HG03159 (cell line): ENCODE data around the gene BTN2A1.

ENCODE experiments used
- ATAC-seq: cut with Tn5 transposase; IDR thresholded peaks from one replicate; pipeline ENCODE4 v1.9.1; 2021; ENCODE audit warnings: mild to moderate bottlenecking, moderate library complexity; ENCODE audit not compliant: unreplicated experiment

The BTN2A1 gene

DNA sequence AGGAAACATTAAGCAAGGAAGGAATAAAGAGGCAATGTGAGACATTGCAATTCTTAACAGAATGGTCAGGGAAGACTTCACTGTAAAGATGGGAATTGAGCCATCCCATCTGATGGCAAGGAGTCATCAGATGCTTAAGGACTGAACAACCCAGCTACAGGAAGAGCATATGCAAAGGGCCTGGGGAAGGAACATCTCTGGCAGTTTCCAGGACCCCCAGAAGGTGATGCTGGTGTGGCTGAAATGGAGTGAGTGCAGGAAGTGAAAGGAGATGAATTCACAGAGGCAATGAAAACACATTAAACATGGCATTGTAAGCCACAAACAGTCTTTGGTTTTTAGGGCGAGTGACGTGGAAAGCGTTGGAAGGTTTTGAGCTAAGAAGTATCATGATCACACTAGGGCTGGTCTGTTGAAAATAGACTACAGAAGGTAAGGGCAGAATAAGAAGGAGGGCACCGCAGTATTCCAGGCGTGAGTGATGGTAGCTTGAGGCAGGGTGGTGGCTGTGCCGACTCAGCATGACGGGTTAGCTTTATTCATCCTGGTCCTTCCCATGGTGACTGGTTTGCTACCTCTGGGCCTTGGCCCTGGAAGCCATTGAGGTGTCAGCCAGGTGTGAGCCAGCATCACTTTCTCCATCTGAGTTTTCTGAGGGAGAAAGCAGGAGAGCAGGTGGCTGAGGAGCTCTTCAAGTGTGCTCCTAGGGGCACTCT, 6.8 kb downstream of the BTN2A1 start:
- ATAC-seq, result no peak

DNA sequence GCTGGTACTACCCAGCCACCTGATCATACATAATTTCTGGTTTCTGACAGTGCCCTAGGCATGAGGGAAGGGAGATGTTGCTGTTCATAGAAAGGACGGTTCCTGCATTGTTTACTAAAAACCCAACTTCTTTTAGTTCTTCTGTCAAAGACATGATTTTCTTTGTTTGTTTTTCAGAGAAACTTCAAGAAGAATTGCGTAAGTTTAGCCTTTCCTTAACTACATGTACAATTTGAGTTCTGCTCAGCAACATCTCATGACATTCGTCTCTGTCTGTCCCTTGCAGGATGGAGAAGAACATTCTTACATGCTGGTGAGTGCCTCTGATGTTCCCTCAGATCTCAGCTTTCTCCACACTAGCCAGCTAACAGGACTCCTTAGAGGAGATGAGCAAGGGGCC, 8.0 kb downstream of the BTN2A1 start:
- no peak for ATAC-seq

DNA sequence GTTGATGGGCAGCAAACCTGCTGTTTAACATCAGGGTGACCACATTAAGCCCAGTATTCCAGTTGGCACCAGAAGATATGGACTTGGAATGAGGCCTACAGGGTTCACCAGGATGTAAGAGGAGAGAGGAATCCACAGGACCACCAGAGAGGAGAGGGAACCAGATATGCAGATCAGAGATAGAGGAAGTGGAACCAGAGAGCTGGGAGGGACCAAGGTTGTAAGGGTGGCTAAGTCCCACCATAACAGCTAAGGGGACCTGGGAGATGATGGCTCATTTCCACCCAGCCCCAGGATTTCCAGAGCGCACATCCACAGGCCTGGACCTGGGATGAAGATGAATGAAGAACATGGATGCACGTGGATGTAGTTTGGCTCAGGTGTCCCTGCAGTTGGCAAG, 11.1 kb downstream of the BTN2A1 start:
- no peak for ATAC-seq

DNA sequence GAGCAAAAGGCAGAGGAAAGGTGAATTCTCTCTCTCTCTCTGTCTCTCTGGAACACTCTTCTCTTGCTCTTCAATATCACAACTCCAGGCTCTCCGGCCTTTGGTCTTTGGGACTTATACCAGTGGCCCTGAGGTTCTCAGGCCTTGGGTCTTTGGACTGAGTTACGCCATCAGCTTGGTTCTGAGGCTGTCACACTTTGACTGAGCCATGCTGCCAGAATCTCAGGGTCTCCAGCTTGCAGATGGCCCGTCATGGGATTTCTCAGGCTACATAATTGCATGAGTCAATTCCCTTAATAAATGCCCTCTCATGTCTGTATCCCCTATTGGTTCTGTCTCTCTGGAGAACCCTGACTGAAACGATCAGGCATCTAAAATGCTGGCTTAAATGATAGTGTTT, 12.9 kb downstream of the BTN2A1 start:
- no peak for ATAC-seq

DNA sequence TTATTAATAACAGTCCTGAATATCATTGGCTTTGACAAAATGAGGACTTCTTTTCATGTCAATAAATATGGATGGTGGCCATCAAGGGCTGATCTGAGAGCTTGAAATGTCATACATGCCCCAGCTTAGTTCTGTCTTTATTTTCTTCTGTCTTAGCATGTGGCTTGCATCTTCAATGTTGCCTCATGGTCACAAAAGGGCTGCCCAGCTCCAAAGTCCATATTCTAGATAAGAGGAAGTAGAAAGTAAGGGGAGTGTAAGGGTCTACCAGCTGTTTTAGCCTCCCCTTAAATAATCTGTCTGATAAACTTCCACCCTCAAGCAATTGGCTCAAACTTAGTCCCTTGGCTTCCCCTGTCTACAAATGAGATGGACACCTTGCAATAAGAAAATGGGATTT, 14.2 kb downstream of the BTN2A1 start:
- ATAC-seq, result no peak

DNA sequence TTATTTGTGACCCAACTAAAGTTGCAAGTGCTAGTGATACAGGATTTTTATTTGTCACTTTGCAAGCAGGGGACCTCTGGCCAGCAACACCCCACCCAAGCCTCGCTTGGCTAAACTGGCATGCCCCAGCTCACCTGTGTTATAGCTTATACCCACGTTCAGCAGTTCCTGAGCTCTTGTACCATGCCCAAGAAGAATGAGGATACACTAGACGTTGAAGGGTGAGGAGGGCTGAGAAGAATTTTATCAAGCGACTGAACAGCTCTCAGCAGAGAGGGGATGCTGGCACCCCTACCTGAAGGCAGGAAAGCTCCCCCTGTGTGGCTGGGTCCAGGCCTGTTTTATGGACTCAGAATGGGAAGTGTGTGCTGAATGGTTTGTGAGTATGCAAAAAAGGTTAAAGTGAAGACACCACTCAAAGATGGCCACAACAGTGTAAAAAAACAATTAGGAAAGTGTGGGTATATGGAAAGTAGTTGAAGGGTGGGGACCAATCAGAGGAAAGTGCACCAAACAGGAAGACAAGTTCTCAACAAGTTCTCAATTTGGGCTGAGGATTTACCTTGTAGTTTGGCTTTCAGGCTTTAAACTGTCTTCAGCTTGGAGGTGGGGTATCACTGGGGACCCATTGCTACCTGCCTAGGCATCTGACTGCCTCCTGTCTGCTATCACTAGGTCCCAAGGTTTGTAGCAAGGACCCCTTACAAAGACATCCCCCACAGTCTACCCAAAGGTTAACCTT, 15.0 kb downstream of the BTN2A1 start:
- ATAC-seq, result no peak

DNA sequence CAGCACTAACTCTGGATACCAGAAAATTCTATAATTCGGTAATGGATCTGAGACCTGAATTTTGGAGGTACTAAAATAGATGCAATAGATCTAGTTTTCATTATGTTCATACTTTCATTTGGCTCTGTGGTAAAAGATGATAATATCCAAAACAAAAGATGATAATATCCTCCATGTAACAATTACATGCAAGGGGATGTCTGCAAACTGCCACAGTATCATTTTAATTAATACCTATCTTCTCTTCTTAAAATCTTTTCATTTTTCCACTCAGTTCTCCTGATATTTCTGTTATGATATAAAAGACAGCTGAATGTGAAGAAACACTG, 15.6 kb downstream of the BTN2A1 start:
- ATAC-seq, result no peak

DNA sequence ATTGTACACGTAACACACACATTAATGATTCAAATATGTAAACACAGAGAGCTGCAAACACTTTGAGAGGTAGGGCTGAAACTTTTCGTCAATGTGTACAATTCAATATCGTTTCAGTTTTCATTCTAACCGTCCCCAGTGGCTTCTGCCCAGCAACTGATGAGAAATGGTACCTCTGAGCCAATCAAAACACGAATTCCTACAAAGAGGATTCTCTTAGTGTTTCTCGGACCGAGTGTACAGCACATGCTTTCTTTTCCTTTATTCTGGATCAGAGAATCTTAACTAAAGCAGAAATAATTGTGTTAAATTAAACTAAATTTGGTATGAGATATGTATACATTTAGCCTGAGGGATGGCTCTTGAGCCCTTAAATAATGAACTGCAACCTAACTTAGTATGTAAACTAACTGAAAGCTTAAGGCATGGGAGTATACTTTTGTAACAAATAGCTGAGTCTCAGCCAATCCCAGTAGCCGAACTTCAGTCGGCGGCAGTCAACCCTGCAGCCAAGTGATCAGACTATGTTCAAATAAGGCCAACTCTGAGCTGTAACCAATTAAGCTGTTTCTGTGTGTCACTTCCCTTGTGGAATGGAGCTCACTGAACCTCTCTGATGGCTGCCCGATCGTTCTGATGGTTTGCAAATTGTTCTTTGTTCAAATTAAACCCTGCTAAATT, 16.1 kb downstream of the BTN2A1 start:
- ATAC-seq, result peak; percentile 91

DNA sequence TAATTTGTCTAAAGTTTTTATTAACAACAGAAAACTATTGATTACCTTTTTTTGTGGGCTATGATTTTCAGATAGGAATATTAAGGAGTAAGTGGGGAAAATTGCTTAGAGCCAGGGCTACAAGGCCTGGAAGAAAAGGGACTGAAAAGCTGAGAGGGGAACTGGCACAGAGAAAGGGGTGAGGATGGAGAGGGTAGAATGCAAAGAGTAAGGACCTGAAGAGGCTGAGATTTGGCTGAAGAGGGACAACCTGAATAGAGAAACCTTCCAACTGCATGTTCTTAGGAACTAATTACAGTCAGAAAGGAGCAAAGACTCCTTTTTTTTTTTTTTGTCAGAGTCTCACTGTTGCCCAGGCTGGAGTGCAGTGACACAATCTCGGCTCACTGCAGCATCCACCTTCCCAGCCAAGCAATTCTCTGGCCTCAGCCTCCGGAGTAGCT, 16.7 kb downstream of the BTN2A1 start:
- no peak for ATAC-seq

DNA sequence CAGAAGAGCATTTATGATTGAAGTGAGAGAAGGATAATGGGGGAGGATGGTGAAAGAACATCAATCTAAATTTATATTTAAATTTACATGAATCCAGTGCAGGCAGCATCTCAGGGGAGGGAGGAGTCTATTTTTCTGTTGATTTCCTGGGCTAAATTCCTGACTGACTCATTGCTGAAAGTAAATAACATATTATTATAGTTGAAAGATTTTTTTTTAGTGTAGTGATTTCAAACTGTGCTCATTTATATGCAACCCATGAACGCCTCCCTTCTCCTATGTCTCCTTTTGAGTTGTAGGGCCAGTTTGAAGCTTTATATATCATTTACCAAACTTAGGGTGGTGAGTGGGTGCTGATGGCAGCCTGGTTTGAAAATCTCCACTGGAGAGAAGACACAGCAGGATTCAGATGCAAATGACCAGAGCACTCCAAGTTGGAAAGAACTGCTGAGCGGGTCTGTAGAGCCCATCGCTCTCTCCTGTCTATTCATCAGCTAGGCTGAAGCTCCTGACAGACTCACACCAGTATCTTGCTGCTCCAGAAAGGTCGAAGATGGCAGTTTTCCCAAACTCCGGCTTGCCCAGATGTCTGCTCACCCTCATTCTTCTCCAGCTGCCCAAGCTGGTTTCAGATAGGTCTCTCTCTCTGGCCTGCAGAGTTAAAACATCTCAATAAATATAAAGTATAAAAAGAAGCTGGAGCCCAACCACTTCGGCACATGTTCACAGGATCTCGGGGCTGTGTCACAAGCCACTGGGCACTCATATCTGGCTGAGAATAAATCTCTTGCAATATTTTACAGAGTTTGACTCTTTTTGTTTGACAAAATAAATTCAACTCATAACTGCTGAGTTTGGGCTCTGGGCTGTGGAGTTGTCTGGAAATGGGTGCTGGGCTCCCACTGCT, 18.3 kb downstream of the BTN2A1 start:
- ATAC-seq, result no peak

DNA sequence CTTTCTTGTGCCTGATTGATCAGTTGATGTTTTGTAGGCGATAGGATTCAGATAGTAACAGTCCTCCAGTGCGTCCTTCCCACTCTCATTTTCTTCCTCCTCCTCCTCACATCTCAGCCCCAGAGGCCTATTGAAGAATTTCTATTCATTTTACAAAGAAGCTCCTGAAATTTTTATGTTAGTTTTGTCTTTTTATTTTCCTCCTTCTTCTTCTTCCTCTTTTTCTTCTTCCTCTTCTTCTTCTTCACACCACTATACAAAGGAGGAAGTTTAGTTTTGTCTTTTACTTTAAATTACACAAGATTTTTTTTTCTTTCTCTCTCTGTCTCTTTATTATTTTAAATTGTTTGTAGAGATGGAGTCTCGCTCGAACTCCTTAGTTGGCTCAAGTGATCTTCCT, 19.1 kb downstream of the BTN2A1 start:
- ATAC-seq, result no peak

DNA sequence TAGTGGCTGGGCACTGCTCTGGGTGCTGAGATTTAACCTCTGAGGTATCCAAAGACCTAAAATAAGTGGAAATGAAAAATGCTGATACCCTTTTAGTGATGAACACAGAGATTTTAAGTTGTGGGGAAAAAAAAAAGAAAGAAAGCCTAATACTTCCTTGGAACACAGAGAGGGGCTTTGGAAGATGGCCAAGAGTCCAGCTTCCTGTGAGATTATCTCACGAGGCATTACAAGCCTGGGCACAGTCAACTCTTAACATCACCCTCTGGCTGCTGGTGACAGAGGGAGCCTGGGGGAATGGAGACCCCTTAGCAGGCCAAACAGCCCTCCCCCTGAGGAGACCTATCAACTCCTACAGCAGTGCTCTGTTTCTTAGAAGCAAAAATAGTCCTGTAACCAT, 19.7 kb downstream of the BTN2A1 start:
- no peak for ATAC-seq

DNA sequence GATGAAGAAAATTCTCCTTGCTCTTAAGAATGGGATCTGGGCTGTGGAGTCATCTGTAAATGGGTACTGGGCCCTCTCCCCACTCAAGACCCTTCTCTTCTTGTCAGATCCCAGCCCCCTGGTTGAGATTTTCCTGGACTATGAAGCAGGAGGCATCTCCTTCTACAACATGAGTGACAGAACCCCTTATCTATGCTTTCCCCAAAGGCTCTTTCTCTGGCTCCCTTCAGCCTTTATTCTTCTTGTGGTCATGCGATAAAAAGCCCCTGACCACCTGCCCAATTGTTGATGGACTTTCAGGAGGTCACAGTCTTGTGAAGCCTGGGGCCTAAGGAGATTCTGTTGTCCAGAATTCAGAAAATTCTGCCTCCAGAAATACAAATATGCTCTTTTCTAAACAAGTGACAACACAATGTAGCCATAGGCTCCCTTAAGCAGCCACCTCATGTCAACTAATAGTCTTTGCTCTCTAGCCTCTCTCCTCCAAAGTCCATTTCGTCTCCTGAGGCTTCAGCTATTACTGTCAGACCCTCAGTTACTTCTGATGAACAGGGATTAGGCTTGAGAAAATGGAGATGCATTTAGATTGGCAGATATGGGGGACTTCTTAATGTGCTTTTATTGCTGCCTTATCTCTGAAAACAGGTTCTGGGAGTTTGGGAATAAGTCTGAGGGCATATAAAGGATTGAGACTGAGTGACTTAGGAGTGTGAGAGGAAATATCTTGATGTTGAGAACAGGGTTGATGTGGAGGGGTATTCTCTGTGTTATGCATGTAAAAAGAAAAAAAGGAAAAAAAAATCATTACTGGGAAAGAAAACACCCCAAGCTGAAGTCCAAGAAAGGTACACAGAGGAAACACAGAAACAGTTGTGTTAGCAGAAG, 20.6 kb downstream of the BTN2A1 start:
- no peak for ATAC-seq

DNA sequence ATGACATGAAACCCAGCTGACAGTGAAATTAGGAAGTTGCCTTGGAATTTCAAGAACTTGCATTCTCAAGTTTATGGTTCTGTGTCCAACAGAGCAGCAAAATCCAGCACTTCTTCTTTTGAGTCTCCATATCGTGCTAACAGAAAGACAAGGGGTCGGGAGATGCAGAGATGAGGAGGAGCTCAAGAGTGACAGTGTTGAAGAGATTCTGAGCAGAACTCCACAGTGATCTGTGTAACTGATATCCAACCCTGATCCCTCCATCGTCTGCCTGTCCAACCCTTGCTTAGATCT, 21.2 kb downstream of the BTN2A1 start:
- no peak for ATAC-seq

DNA sequence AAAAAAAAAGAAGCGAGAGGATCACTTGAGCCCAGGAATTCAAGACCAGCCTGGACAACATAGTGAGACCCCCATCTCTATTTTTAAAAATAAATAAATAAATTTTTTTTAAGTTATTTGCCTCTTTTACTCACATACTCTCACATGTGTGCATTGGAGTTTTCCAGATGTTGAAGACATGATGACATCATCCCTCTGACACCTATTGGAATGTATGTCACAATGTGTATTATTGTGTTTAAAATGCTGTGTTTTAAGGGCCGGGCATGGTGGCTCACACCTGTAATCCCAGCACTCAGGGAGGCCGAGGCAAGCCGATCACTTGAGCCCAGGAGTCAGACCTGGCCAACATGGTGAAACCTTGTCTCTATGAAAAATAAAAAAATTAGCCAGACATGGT, 24.6 kb downstream of the BTN2A1 start:
- ATAC-seq, result no peak

DNA sequence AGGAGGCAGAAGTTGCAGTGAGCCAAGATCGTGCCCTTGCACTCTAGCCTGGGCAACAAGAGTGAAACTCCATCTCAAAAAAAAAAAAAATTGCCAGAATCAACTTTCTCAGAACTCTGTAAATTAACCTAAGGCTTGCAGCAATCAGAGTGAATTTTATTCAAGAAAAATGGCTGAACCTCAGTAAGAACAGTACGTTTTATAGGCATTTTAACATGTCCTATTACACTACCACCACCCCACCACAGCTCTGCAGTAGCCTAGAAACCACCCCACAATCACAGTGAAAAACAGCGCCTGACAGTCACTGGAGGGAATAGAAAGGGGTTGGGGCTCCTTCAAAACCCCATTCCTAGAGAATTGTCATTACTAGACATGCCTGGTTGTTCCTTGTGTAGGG, 26.0 kb downstream of the BTN2A1 start:
- ATAC-seq, result no peak

DNA sequence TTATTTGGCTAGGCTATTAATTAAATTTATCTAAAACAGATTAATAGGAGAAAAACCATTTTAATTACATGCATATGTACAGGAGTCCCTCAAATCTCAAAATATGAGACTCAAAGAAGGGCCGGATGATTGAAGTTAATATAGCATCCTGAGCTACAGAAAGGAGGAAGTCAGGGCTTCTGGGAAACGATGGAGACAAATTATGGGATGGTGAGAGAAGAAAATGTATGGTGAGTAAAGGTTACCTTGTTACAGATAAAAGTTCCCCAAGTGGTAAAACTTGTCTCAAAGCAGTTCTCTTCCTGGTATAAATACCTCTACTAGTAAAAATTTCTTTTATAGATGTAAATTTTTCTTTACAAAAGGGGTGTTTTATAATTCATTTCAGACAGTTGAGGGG, 26.4 kb downstream of the BTN2A1 start:
- ATAC-seq, result no peak

DNA sequence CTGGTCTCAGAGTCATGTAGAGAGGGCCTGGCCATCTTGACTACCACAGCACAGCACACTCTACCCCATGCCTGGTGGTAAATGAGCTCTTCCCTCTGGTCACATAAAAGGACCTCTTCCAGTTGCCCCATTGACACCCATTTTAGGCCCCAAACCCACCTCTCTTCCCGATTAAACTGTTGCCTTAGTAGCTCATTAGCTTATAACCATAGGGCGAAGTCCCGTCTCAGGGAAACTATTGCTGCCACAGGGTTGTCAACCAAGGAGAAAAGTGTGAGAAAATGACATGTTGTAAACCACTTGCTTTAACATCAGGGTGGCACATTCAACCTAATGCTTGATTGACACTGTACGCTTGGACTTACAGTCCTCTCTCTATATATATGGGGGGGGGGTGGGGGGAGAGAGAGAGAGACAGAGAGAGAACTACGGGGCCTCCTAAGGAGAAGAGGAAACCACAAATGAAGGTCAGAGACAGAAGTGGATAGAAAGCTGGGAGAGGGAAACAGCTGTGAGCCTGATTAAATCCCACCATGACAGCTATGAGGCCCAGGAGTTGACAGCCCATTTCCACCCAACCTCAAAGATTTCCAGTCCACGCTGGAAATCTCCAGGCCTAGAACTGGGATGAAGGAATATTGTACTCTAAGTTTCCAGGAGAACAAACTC, 27.5 kb downstream of the BTN2A1 start:
- ATAC-seq, result no peak

DNA sequence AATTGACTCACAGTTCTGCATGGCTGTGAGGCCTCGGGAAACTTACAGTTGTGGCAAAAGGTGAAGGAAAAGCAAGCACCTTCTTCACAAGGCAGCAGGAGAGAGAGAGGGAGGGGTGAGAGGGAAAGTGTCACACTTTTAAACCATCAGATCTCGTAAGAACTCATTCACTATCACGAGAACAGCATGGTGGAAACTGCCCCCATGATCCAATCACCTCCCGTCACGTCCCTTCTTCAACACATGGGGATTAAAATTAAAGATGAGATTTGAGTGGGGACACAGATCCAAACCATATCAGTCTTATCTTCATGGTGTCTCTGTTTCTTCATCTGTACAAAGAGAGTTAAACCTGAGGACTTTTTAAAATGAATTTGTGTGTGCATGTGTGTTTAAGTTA, 28.6 kb downstream of the BTN2A1 start:
- ATAC-seq, result no peak

DNA sequence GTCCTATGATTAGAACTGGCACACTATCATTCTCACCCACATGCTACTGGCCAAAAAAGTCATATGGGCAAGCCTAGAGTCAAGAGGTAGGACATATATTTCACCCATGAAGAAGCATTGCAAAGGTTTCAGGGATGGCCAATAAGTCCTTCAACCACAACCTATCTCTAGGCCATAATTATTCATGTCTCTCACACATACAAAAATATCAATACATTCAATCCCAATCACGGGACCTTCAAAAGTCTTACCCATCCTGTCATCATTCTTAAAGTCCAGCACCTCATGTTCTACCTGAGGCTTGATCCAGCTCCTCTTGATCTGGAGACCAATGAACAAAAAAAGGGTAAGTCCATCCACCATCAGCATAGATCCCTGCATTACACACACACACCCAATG, 29.7 kb downstream of the BTN2A1 start:
- no peak for ATAC-seq
